Measurements from ENCODE around the gene FOLR2.
"Not testable (repeated sequence)": the region's sequence is repeated elsewhere in the genome, so short reads cannot be mapped to it uniquely, and the experiment has no call there.

The FOLR2 gene

DNA sequence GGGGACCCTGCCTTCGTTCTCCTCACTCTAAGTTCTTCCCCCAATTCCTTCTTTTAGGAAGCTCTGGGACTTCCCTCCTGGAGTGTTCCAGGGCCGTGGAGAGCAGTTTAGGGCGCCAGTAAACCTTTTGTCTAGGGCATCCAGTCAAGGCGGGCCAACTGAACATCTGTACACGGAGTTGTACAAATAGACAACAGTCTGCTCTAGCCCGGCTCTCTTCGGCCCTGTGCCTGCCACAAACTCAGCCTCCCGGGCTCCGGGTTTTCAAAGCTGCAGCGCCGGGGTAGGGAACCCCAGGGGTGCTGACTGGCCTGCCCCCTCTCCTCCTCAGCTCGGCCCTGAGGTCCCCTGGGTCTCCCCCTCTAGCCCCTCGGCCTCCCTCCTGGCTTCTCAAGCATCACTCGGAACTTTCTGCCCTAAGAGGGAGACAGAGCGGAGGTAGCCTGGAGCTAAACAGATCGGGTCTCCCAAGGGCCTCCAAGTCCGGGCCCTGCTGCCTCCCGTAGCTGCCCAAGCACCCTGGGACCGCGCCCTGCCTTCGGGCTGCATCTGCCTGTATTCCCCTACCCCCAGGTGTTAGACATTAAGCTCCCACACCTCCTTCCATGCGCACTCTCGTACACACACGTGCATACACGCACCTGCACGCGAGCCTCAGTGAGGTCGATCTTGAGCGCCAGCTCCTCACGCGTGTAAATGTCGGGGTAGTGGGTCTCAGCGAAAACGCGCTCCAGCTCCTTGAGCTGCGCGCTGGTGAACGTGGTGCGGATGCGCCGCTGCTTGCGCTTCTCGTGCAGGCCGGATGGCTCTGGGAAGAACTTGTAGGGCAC is 24.1 kb downstream of the FOLR2 start:
- no peak for DNase-seq (ENCODE audit: low read depth, low spot score)

DNA sequence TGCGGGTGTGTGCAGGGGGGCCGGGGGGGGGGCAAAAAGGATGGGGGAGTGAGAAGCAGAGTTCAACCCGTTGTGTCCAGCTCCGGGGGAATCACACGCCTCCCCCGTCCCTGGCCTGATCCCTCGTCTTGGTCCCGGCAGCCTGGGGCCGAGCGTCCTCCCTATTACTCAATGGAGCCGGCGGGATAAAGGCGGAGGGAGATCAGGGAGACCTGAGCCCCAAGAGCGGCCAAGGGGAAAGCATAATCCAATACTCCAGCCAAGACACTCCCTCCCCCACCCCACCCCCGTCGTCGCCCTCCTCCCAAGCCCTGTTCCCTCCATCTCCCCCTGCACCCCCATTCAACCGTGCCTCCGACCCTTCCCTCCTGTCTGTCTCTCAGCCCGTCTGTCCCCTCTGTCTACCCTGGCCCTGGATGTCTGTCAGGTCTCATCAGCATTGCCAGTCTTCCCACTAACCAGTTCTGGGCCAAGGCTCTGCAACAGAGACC is 24.7 kb downstream of the FOLR2 start:
- no peak for DNase-seq (ENCODE audit: low read depth, low spot score)

GRCh38 chr11:72242141-72242540 is 25.5 kb downstream of the FOLR2 start:
- no peak for DNase-seq (ENCODE audit: low read depth, low spot score)

DNA sequence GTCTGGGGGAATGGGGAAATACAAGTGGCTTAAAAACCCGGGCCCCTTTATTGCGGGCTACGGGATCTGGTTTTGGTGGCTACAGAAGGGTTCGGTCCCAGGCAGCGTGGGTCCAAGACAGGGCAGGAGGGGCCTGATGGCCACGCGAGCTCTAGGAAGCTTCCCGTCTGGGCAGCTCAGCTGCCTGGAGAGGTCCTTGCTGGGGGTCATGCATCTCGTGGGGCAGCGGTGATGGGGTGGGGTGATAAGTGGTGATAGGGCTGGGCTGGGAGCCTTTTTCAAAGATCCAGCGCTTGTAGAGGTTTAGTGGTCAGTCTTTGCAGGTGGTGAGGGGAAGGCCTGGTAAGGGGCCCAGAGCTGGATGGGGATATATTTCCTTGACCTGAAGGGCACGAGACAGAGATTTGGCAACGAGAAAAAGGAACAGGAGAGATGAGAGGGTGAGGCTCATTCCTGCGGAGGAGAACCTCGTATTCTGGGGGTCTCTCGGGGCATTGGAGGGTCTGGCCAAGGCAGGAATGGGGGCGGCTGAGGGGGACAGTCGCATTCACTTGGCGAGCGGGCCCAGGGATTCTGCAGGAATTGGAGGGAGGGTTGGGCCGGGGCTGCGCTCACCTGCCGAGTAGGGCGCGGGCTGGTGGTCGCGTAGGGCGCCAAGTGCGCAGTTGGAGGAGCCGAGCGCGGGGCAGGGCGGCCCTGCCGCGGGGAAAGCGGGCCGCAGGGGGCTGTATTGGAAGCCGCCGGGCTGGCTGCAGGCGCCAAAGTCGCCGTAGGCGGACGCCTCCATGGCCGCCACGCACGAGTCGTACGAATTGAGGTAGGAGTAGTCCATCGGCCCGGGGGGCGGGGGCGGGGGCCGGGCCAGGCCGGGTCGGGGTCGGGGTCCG is 26.8 kb downstream of the FOLR2 start:
- no peak for DNase-seq (ENCODE audit: low read depth, low spot score)

GRCh38 chr11:72244060-72244360 is 27.4 kb downstream of the FOLR2 start, which contains the start of gene PHOX2A:
Gene PHOX2A (minus strand): TSS chr11:72244176. CDS start chr11:72244004, 172 bp downstream.
- DNase-seq (ENCODE audit: low read depth, low spot score), result no peak

DNA sequence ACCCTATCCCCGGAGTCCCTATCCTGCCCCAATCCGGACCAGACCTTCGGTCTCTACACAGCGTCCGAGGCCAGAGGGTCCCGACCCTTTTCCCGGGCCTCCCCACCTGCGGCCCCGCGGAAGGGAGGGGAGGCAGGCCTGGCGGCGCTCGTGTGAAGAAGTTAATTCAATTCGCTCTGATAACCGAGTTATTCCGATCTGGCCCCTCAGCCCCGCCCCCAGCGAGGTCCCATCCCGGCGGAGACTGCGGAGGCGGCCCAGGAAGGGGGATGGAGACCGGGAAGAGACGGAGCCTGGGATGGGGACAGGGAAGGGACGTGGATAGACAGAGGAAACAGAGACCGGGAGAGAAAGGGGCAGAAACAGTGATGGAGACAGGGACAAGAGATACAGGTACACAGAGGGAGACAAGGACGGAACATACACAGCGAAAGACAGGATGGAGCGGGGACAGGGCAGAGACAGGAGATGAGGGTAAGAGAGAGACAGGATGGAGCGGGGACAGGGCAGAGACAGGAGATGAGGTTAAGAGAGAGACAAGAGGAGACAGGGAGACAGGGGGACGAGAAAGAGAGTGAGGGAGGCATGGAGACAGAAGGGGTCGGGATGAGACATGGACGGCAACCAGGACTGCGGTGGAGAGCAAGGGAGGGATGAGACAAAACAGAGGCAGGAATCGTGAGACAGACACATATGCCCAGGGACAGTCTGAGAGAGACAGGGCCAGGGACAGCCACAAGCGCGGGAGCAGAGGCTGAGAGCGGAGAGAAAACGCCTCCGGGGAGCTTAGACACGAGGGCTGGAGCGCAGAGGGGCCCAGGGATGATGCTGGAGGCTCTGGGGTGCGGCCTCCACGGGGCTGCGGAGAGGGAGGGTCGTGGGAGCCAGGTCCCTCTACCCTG is 28.0 kb downstream of the FOLR2 start:
- no peak for DNase-seq (ENCODE audit: low read depth, low spot score)

GRCh38 chr11:72245263-72245816 is 28.7 kb downstream of the FOLR2 start:
- no peak for DNase-seq (ENCODE audit: low read depth, low spot score)

GRCh38 chr11:72247584-72247983 is 31.0 kb downstream of the FOLR2 start:
- DNase-seq (ENCODE audit: low read depth, low spot score), result no peak

GRCh38 chr11:72249961-72250360 is 33.4 kb downstream of the FOLR2 start:
- DNase-seq (ENCODE audit: low read depth, low spot score), result no peak

GRCh38 chr11:72250661-72251464 is 34.3 kb downstream of the FOLR2 start:
- no peak for DNase-seq (ENCODE audit: low read depth, low spot score)

GRCh38 chr11:72251614-72252013 is 35.0 kb downstream of the FOLR2 start:
- DNase-seq (ENCODE audit: low read depth, low spot score), result no peak

GRCh38 chr11:72253392-72253791 is 36.8 kb downstream of the FOLR2 start:
- no peak for DNase-seq (ENCODE audit: low read depth, low spot score)

DNA sequence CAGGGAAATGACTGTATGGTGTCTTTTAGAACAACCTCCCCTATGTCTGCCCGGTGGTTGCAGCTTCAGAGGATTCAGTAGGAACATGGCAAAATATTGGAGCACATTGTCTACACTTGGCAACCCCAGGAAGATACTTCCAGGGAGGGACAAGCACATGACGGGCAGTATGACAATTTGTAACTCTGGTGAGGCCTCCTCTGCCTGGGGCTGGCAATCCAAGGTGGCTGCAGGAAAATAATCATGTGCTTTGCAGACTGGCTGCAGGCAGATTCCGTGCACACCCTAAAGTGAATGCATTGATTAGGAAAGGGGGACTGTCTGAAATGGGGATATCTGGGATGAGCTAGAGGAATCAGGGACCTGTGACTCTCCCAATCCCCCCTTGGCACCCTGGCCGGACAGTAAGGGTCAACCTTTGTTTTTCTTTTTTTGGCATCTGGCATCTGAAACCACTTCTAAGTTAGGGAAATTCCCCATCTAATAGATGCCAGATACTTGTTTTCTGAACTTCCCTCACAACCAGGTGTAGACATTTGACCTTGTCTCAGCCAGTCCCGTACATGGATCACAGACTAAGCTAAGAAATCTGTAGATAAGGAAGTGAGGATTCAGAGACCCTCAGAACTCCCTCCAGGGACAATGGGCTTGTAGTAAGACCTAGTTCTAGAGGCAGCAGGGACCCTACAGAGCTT is 37.9 kb downstream of the FOLR2 start:
- DNase-seq (ENCODE audit: low read depth, low spot score), result no peak

- no peak for DNase-seq (ENCODE audit: low read depth, low spot score)
Measured at GRCh38 chr11:72257570-72257969, 41.0 kb downstream of the FOLR2 start.

DNA sequence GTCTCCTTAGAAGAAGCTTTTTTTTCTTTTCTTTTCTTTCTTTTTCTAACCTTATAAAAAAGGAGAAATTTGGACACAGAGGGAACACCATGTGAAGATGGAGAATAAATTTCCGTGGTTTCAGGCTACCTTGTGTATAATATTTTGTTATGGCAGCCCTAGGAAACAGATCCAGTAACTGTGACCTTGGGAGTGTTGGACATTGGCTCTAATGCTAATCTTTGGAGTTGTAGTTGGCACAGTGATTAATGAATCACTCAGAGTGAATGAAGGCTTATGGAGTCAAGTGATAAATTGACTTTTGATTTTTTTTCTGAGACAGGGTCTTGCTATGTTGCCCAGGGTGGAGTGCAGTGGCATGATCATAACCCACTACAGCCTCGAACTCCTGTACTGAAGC is 42.9 kb downstream of the FOLR2 start:
- DNase-seq (ENCODE audit: low read depth, low spot score), result no peak

DNA sequence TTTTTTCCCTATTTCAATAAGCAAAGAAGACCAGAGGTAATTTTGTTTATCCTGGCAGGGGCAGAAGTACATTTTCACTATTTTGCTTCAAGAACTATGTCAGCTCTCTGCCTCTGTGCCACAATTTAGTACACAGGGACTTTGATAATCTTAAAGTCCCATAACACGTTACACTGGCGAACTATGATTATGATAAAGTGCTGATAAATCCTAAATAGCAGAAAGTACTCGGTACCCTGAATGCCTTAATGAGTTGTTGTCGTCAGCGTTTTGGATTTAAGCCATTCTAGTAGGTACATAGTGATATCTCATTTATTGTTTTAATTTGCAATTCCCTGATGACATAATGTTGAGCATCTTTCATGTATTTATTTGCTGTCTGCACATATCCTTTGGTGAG is 44.0 kb downstream of the FOLR2 start:
- no peak for DNase-seq (ENCODE audit: low read depth, low spot score)

DNA sequence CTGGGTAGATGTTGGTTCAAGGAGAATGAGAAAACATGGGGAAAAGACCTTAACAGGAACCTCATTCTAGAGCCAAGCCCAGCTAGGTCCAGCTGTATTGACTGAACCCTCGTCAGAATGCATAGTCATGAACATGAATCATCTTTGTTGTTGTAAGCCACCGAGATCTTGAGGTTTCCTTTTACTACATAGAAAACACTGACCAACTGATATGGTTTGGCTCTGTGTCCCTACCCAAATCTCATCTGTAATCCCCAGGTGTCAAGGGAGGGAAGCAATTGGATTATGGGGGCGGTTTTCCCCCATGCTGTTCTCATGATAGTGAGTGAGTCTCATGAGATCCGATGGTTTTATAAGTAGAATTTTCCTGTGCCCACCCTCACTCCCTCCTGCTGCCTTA is 46.8 kb downstream of the FOLR2 start:
- DNase-seq (ENCODE audit: low read depth, low spot score), result no peak

DNA sequence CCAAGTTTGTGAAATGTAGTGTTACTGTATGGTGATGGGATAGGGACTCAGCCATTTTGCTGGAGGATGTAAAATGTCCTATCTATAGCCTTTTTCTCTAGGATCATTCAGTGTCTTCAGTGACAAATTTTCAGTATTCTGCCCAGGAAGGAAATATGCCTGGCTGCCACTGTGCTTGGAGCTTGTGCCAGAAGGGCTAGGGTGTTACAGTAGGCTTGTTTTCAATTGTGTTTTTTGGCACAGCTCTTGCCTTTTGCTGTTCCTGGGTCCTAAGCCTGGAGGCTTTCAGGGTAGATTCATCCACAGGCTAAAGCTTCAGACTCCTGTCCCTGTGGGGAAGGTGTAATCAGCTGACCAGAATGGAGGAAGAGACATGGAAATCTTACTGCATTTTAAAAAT is 49.4 kb downstream of the FOLR2 start:
- no peak for DNase-seq (ENCODE audit: low read depth, low spot score)

- DNase-seq (ENCODE audit: low read depth, low spot score), result not testable (repeated sequence)
Measured at GRCh38 chr11:72266960-72267359, 50.4 kb downstream of the FOLR2 start.
